Measurements from ENCODE around the gene MAGEA8.
A peak's percentile ranks its signal among the peaks of the same experiment; 100 is the strongest.
"Not testable (repeated sequence)": the region's sequence is repeated elsewhere in the genome, so short reads cannot be mapped to it uniquely, and the experiment has no call there.

Gene MAGEA8

GRCh38 chrX:149881081-149881711 lies at the start of gene MAGEA8:
Gene MAGEA8 (plus strand): TSS chrX:149881183. CDS start chrX:149884273, 3,090 bp downstream.
- no peak for DNase-seq (ENCODE audit: low read depth)

- no peak for DNase-seq (ENCODE audit: low read depth)
These were observed 49.5 kb upstream of the MAGEA8 start for GRCh38 chrX:149831473-149831872.

- not testable (repeated sequence) for DNase-seq (ENCODE audit: low read depth)
These were observed 44.3 kb upstream of the MAGEA8 start for GRCh38 chrX:149836728-149837127.

GRCh38 chrX:149837167-149837566 lies 43.8 kb upstream of the MAGEA8 start:
- no peak for DNase-seq (ENCODE audit: low read depth)

GRCh38 chrX:149837639-149838038 lies 43.3 kb upstream of the MAGEA8 start:
- DNase-seq (ENCODE audit: low read depth) = no peak

DNA sequence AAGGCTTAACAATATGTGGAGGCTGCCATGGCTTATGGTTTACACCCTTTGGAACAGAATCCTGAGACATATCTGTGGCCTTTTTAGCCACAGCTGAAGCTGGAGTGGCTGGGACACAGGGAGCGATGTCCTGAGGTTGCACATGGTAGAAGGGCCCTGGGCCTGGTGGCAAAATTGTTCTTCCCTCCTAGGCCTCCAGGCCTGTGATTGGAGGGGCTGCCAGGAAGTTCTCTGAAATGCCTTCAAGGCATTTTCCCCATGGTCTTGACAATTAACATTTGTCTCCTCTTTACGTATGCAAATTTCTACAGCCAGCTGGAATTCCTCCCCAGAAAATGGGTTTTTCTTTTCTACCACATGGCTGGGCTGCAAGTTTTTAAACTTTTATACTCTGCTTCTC lies 39.1 kb upstream of the MAGEA8 start:
- no peak for DNase-seq (ENCODE audit: low read depth)

DNA sequence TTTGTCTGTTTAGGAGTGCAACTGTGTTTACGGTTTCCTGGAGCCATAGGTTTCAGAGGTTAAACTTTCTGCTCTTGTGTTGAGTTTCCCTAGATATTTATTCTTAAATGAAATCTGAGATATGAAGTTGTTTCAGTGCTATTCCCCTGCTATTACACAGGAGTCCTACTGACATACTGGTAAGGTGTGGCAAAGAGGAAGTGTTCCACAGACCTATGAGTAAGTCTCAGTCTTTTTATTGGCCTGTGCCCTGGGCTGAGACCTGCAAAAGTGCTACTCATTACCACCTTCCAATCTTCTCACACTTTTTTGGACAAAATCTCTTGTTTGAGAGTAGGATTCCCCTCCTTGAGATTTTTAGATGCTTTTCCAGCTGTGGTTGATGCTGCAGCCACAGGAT lies 35.6 kb upstream of the MAGEA8 start:
- no peak for DNase-seq (ENCODE audit: low read depth)

DNA sequence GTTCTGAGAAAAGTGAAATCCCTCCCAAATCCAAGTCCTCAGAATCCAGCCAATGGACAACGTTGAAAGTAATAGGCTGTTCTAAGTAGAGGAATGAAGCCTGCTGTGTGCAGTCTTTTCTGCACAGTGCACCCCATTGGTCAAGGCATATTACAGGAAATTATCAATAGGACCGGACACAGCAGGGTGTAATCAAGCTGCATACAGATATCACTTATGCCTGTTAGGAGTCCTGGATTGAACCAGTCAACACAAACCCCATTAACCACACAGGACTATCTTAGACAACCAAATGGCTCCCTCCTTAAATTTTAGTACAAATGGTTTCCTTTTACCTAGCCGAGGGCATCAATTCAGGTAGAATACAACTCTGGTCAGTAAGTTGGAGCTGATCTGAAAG lies 34.2 kb upstream of the MAGEA8 start:
- no peak for DNase-seq (ENCODE audit: low read depth)

DNA sequence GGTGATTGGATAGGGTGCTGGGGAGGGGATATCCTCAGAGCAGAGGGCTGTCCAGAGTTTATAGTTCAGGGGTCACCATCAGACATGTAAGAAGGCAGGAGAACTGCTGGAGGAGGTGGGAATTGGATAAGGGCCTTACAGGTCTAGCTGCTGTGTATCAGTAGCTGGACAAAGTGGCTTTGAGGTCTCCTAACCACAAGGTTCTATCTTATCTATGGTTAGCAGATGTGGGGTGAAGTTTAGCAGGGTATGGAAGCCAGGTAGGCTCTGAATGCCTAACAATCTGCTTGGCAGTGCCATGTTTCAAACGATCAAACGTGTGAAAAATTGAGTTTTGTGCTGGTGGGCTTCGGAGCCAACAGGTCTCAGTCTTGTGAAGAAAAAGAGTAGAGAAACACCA lies 32.1 kb upstream of the MAGEA8 start:
- DNase-seq (ENCODE audit: low read depth) = no peak

DNA sequence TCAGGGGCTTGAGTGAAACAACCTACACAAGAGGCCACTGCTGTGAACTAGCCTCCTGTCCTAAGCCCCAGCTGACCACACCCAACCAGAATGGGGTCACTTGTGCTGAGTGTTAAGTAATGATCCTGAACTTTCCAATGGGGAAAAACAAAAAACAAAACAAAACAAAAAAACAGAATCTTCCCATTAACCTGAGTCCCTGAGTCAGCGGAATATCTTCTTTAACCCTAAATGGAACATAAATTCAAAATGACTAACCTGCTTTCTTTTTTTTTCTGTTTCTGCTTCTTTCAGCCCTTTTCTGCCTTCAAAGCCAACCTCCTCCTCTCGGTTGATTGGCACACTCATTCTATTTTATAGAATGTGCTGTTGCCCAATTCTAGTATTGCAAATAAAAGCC lies 31.2 kb upstream of the MAGEA8 start:
- no peak for DNase-seq (ENCODE audit: low read depth)

DNA sequence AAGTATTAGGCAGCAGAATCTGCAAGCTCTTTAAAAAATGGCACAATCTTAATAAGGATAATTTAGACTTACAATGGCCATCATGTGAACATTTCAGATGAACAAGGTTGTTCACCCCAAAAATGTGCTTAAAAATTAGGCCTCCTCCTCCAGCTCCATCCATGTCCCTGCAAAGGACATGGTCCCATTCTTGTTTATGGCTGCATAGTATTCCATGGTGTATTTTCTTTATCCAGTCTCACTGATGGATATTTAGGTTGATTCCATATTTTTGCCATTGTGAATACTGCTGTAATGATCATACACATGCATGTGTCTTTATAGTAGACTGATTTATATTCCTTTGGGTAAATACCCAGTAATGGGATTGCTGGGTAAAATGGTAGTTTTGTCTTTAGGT lies 29.1 kb upstream of the MAGEA8 start:
- DNase-seq (ENCODE audit: low read depth) = no peak

DNA sequence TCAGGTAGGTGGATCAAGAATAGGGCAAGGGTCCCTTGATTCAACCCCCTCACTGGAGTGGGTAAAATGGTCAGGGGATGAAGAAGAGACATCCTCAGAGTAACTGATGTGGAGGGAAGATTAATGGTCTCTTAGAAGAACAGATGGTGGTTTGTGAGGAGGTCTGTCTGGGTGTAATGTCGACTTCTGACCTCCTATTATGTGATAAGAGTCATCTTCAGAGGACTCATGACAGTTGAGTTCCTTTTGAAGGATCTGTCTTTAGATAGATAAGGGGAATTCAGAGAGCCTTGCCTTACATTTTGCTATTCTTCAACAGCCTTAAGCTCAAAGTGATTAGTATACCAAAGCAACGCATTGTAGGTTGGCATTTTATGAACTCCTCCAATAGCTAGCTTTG lies 27.1 kb upstream of the MAGEA8 start:
- DNase-seq (ENCODE audit: low read depth) = no peak

GRCh38 chrX:149858592-149858991 lies 22.4 kb upstream of the MAGEA8 start:
- DNase-seq (ENCODE audit: low read depth) = no peak

DNA sequence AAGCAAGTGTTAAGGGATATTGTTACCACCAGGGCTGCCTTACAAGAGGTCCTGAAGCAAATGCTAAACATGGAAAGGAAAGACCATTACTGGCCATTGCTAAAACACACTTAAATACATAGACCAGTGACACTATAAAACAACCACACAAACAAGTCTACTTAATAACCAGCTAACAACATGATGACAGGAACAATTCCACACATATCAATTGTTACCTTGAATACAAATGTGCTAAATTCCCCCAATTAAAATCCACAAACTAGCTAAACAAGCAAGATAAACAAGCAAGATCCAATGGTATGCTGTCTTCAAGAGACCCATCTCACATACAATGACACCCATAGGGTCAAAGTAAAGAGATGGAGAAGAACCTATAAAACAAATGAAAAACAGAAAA lies 20.5 kb upstream of the MAGEA8 start:
- DNase-seq (ENCODE audit: low read depth) = no peak

DNA sequence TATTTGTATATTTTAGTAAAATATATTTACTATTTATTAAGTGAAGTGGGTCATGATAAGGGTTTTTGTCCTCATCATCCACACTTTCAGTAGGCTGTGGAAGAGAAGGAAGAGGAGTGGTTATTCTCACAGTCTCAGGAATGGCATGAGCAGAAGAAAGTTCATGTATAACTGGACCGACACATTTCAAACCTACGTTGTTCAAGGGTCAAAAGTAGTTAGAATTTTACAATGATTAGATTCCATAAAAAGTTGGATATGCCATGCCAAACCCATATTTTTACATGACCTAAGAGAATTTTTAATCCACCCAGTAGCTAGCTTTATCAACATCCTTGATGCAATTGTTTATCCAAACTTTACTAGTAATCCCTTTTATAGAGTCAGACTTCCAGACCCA lies 15.6 kb upstream of the MAGEA8 start:
- no peak for DNase-seq (ENCODE audit: low read depth)

DNA sequence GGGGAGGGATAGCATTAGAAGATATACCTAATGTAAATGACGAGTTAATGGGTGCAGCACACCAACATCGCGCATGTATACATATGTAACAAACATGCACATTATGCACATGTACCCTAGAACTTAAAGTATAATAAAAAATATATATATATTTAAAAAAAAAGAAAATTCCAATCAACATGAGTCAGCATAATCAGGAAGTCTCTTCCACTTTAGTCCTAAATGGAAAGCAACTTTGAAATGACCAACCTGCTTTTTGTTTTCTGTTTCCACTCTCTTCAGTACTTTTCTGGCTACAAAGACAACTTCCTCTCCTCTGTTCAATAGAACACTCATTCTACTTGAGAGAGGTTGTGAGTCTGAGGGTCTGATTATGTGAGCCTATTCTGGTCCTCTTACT lies 13.5 kb upstream of the MAGEA8 start:
- DNase-seq (ENCODE audit: low read depth) = no peak

GRCh38 chrX:149870840-149871239 lies 10.1 kb upstream of the MAGEA8 start:
- DNase-seq (ENCODE audit: low read depth) = no peak

DNA sequence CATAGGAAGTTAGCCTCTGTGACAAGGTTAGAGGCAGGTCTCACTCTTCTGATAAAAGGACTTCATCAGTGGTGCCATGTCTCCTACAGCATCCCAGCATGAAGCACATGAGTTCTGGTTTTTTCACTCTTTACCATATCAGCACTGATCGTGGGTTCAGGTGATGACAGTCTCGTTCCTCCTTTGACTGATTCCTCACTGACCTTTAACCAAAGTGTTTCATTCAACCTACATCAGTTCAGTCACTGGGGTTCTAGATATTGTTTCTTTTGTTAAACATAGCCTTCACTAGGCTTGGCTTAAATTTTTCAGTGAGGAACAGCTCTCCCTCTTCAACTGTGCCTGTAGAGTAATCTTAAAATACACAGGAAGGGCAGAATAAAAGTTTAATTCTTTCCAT lies 9.6 kb upstream of the MAGEA8 start:
- DNase-seq (ENCODE audit: low read depth) = no peak

GRCh38 chrX:149871940-149872339 lies 9.0 kb upstream of the MAGEA8 start:
- peak; percentile 19 for DNase-seq (ENCODE audit: low read depth)

DNA sequence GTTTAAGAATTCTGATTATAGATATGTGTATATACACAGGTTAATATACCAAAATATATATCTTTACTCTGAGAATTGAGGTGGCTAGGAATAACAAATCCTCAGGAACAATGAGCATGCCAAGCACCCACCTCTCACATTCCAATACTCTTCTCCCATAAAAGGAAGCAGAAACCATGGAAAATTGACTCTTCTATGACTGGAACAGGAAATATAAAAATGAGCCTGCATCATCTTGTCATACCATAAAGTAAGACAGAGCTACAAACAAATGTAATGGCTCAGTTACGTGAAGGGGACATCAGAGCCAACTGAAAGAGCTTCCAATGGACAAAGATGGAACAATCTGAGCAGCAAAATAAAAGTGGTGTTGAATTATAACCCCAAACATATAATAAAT lies 3.8 kb upstream of the MAGEA8 start:
- DNase-seq (ENCODE audit: low read depth) = no peak

GRCh38 chrX:149877636-149878035 lies 3.3 kb upstream of the MAGEA8 start:
- no peak for DNase-seq (ENCODE audit: low read depth)

GRCh38 chrX:149890828-149891227 lies 9.8 kb downstream of the MAGEA8 start:
- not testable (repeated sequence) for DNase-seq (ENCODE audit: low read depth)

DNA sequence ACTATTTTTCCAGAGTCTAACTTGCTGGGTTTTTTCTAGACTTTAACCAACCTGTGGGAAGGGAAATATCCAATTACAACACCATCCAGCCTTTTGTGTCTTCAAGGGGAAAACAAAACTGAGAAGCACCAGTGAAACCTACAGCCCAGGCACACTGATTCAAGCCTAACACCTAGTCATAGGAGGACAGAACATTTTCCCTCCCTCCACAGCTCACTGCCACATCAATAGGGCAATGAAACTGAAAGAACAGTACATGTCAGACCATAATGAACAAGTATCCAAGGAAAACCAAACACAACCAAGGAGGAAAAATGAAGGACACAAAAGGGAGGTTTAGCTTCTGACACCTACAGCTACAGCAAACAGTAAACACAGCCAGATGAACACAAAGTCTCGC lies 17.6 kb downstream of the MAGEA8 start:
- no peak for DNase-seq (ENCODE audit: low read depth)

DNA sequence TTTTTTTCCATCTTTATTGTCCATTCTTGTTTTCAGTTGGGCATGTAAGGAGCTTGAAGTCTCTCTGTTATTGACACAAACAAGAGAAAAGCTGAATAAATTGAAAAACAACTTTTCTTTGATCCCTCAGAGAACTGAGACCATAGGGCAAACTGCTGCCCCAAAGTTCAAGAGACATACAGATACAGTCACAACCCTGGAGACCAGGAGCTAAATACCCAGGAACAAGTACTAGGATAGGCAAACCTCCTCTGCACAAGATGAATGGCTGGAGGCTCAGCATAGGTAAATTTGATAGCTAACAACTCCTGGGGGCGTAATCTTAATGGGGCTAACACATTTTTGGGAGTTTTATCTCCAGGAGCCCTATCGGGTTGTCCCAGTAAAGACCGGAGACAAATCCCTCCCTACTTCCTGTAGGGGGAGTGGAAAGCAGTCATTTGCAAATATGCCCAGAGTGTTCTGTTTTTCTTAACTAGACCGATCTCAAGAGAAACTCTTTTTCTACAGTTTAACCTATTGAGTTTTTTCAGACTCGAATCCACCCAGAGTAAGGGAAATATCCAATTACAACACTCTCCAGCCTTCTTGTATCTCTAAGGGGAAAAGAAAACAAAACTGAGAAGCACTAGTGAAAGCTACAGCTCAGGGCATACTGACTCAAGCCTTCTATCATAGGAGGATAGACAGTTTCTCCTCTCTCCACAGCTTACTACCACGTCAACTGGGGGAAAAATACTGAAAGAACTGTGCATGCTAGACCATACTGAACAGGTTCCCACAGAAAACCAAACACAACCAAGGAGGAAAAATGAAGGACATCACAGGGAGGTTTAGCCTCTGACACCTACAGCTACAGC lies 23.1 kb downstream of the MAGEA8 start:
- no peak for DNase-seq (ENCODE audit: low read depth)

Data from stimulated activated CD8-positive, alpha-beta memory T cell treated with anti-CD3 and anti-CD28 coated beads, Interleukin-15, amount 100 ng/mL, for 1 hour (primary cell).